Astrocyte (in vitro differentiated cells and primary cell): ENCODE data around the gene SMARCA2.

Source experiments
- CTCF ChIP-seq: IDR thresholded peaks from 2 replicates; pipeline ENCODE4 v1.5.1; 2011; ENCODE audit warnings: low read depth, mild to moderate bottlenecking, inconsistent platforms, low read length, moderate library complexity; ENCODE audit not compliant: insufficient read depth
- EZH2 ChIP-seq: IDR thresholded peaks from 2 replicates; pipeline ENCODE4 v1.6.1; 2012; ENCODE audit warnings: mild to moderate bottlenecking, low read length, inconsistent platforms; ENCODE audit not compliant: insufficient read depth

DNA sequence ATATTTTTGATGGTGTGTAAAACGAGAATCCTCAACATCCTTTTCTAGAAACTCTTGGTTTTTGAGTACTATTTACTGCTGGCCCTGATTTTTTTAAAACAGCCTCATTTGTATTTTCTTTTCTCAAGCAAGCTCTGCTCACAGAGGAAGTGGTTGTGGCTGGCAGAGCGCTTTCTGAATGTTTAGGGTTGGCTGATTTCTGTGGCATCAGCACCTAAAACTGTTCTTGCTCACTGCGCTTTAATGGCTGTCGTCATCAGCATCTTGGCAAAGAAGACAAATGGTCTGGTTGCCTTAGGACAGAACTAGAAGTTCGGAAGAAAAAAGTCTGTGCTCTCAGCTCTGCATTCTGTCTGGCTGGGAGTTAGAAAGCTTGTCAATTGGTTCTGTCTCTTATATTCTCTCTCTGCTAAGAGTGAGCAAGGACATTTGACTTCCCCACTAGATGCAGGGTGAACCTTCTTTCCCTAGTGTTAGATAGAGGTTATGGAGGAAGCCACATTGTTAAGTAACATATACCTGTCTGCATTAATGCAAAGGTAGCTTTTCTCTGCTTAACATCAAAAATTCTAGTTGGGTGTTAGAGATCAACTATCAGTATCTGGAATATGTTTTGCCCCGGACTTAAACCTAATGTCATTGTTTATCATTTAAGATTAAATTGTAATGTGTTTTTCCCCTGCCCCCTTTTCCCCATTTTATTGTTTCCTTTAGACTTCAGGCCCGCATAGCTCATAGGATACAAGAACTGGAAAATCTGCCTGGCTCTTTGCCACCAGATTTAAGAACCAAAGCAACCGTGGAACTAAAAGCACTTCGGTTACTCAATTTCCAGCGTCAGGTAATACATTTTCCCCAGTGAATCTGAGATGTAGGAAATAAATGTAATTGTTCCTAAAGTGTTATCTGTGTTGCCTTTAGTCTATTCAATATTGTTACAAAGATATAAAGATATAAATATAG lies 39.0 kb downstream of the SMARCA2 start:
- TF ChIP-seq CTCF (no peak), EZH2 (no peak)
